H1 (cell line): Measurements from ENCODE around the gene TNIK. TPM values are rescaled to one million over a fixed set of nuclear protein-coding genes. Genes with fewer than 3 reads are reported as not detected.

Experiments used
- CTCF ChIA-PET: fragments of 300-600 bp; sonication (Branson Sonifier 250); formaldehyde crosslinking; loops from one replicate; lab custom pipeline; 2021; ENCODE audit not compliant: partially characterized antibody; lab: Charles Lee
- POLR2A ChIA-PET: fragments of 300-600 bp; sonication (Branson Sonifier 250); formaldehyde crosslinking; loops from one replicate; lab custom pipeline; 2021; ENCODE audit warnings: inconsistent platforms; ENCODE audit not compliant: partially characterized antibody; lab: Charles Lee
- DNase-seq, 2 experiments: peaks; one replicate each; pipeline versions ENCODE4 v3.0.0 to v3.0.0-alpha.2; 2010 to 2022; ENCODE audit warnings: low spot score in 2 of 2, low read depth in 1 of 2, mixed read lengths in 1 of 2
- FAIRE-seq: peaks from 2 replicates; lab custom pipeline; 2011; peaks lifted over from hg19 to GRCh38; lab: Jason Lieb, UNC
- H2AFZ ChIP-seq: 2 replicates; pipeline ENCODE4 v1.8.1; 2012; ENCODE audit warnings: low read length, inconsistent platforms
- H2AK5ac ChIP-seq: 2 replicates; pipeline ENCODE4 v1.6.1; 2013; ENCODE audit warnings: low read depth, low read length
- H2BK120ac ChIP-seq: replicated peaks from 2 replicates; pipeline ENCODE3; 2013; ENCODE audit warnings: low read depth, low read length, inconsistent platforms
- H2BK12ac ChIP-seq: 2 replicates; pipeline ENCODE4 v1.6.1; 2013; ENCODE audit warnings: low read depth, low read length
- H2BK15ac ChIP-seq: 2 replicates; pipeline ENCODE4 v1.6.1; 2013; ENCODE audit warnings: low read length
- H2BK20ac ChIP-seq: 2 replicates; pipeline ENCODE4 v1.6.1; 2013; ENCODE audit warnings: low read length
- H2BK5ac ChIP-seq: 2 replicates; pipeline ENCODE4 v1.6.1; 2013; ENCODE audit warnings: low read depth, low read length
- H3K14ac ChIP-seq: 2 replicates; pipeline ENCODE4 v1.6.1; 2013; ENCODE audit warnings: inconsistent platforms; ENCODE audit not compliant: insufficient read length
- H3K18ac ChIP-seq: 2 replicates; pipeline ENCODE4 v1.6.1; 2013; ENCODE audit warnings: low read length; ENCODE audit errors: extremely low read depth
- H3K23ac ChIP-seq: 2 replicates; pipeline ENCODE4 v1.6.1; 2013; ENCODE audit warnings: inconsistent platforms; ENCODE audit not compliant: insufficient read length
- H3K23me2 ChIP-seq: 2 replicates; pipeline ENCODE4 v1.6.1; 2013; ENCODE audit warnings: low read depth, low read length
- H3K27ac ChIP-seq: 2 replicates; pipeline ENCODE4 v1.6.1; 2011; ENCODE audit warnings: low read depth, low read length, inconsistent platforms
- H3K27me3 ChIP-seq, 4 experiments: replicated peaks in 1 of 4; 1 replicate in 1 of 4; 2 replicates in 3 of 4; pipeline versions ENCODE4 v1.6.1 to v1.8.1; 2011 to 2013; ENCODE audit warnings: low read length in 3 of 4, mild to moderate bottlenecking in 3 of 4, inconsistent platforms in 2 of 4, mixed read lengths in 2 of 4, moderate library complexity in 1 of 4; ENCODE audit not compliant: control insufficient read depth in 3 of 4, insufficient read depth in 3 of 4; ENCODE audit errors: extremely low read depth in 1 of 4
- H3K36me3 ChIP-seq, 4 experiments: 2 replicates each; pipeline versions ENCODE4 v1.6.1 to v1.8.1; 2011 to 2013; ENCODE audit warnings: mild to moderate bottlenecking in 4 of 4, low read length in 3 of 4, moderate library complexity in 2 of 4, control low read depth in 1 of 4, inconsistent platforms in 1 of 4; ENCODE audit not compliant: insufficient read depth in 4 of 4, control insufficient read depth in 2 of 4
- H3K4ac ChIP-seq: replicated peaks from 2 replicates; pipeline ENCODE3; 2013; ENCODE audit warnings: low read length, low read depth, mixed read lengths, inconsistent platforms; ENCODE audit not compliant: insufficient read length
- H3K4me1 ChIP-seq, 4 experiments: replicated peaks in 1 of 4; 1 replicate in 1 of 4; 2 replicates in 3 of 4; pipeline versions ENCODE4 v1.6.1 to v1.8.1; 2011 to 2013; ENCODE audit warnings: low read length in 3 of 4, inconsistent platforms in 2 of 4, mixed read lengths in 1 of 4; ENCODE audit not compliant: insufficient read depth in 4 of 4, control insufficient read depth in 3 of 4
- H3K4me2 ChIP-seq, 2 experiments: 2 replicates each; pipeline versions ENCODE4 v1.6.1 to v1.8.1; 2011 to 2013; ENCODE audit warnings: low read depth in 2 of 2, low read length in 2 of 2, control low read depth in 1 of 2, inconsistent platforms in 1 of 2, mild to moderate bottlenecking in 1 of 2; ENCODE audit not compliant: insufficient read depth in 1 of 2
- H3K4me3 ChIP-seq, 4 experiments: fragments of 200-600, 300-600 bp in 1 of 4; sonication (generic), shearing (Covaris generic), sonication (Bioruptor Twin) in 1 of 4; 2 replicates each; pipeline versions ENCODE4 v1.5.1 to v1.8.1; 2011 to 2016; ENCODE audit warnings: low read length in 4 of 4, low read depth in 3 of 4, control low read depth in 2 of 4, inconsistent platforms in 2 of 4, mild to moderate bottlenecking in 2 of 4, mixed read lengths in 1 of 4, moderate library complexity in 1 of 4; ENCODE audit not compliant: insufficient read depth in 2 of 4; ENCODE audit errors: extremely low read depth in 1 of 4
- H3K56ac ChIP-seq: replicated peaks from 2 replicates; pipeline ENCODE3; 2013; ENCODE audit warnings: low read depth, mild to moderate bottlenecking, mixed read lengths, low read length, inconsistent platforms; ENCODE audit not compliant: insufficient read length
- H3K79me1 ChIP-seq: 2 replicates; pipeline ENCODE4 v1.6.1; 2013; ENCODE audit warnings: low read depth, low read length, control low read depth
- H3K79me2 ChIP-seq, 2 experiments: 2 replicates each; pipeline versions ENCODE4 v1.6.1 to v1.8.1; 2012 to 2013; ENCODE audit warnings: low read length in 2 of 2, mild to moderate bottlenecking in 2 of 2, inconsistent platforms in 1 of 2; ENCODE audit not compliant: insufficient read depth in 2 of 2, control insufficient read depth in 1 of 2
- H3K9ac ChIP-seq, 4 experiments: replicated peaks in 1 of 4; 1 replicate in 1 of 4; 2 replicates in 3 of 4; pipeline versions ENCODE4 v1.6.1 to v1.8.1; 2011 to 2013; ENCODE audit warnings: low read depth in 3 of 4, low read length in 3 of 4, control low read depth in 2 of 4, mild to moderate bottlenecking in 2 of 4, moderate library complexity in 2 of 4, inconsistent platforms in 1 of 4; ENCODE audit errors: extremely low read depth in 1 of 4
- H3K9me3 ChIP-seq, 2 experiments: 2 replicates each; pipeline versions ENCODE4 v1.6.1 to v1.8.1; 2012 to 2013; ENCODE audit warnings: mild to moderate bottlenecking in 2 of 2, moderate library complexity in 2 of 2, control low read depth in 1 of 2, inconsistent platforms in 1 of 2, low read depth in 1 of 2, low read length in 1 of 2, mixed read lengths in 1 of 2; ENCODE audit not compliant: insufficient read depth in 2 of 2
- H4K20me1 ChIP-seq, 2 experiments: replicated peaks in 1 of 2; 2 replicates each; pipeline versions ENCODE3 to v1.8.1; 2011 to 2013; ENCODE audit warnings: inconsistent platforms in 2 of 2, low read length in 2 of 2, mild to moderate bottlenecking in 1 of 2; ENCODE audit not compliant: insufficient read depth in 2 of 2, control insufficient read depth in 1 of 2
- H4K5ac ChIP-seq: 2 replicates; pipeline ENCODE4 v1.6.1; 2013; ENCODE audit warnings: low read length, low read depth, mixed read lengths, inconsistent platforms; ENCODE audit not compliant: insufficient read length
- H4K8ac ChIP-seq: 2 replicates; pipeline ENCODE4 v1.8.0; 2013; ENCODE audit warnings: mild to moderate bottlenecking, moderate library complexity, low read length, inconsistent platforms; ENCODE audit not compliant: insufficient read depth; ENCODE audit errors: extremely low read depth
- H4K91ac ChIP-seq: replicated peaks from 2 replicates; pipeline ENCODE3; 2013; ENCODE audit warnings: low read length, mixed read lengths, inconsistent platforms; ENCODE audit not compliant: insufficient read length
- BRCA1 ChIP-seq: IDR thresholded peaks from 2 replicates; pipeline ENCODE4 v1.6.1; 2012; ENCODE audit warnings: low read depth, low read length, improper control_type of control experiment
- E2F6 ChIP-seq: IDR thresholded peaks from 2 replicates; pipeline ENCODE4 v1.6.1; 2012; ENCODE audit warnings: inconsistent platforms
- SAP30 ChIP-seq: fragments of 300-600 bp; sonication (generic); IDR thresholded peaks from 2 replicates; pipeline ENCODE4 v1.7.1; 2012; ENCODE audit warnings: low read length, moderate library complexity, mild to moderate bottlenecking, inconsistent platforms; ENCODE audit not compliant: insufficient read depth, insufficient replicate concordance
- SP4 ChIP-seq: IDR thresholded peaks from 2 replicates; pipeline ENCODE4 v1.6.1; 2012; ENCODE audit warnings: low read length, inconsistent platforms
- WGBS, 2 experiments: shearing (Covaris generic) in 1 of 2; methylation state at CpG; one replicate each; pipeline versions ENCODE4 v1.1.6 to v1.1.7; 2013 to 2015; ENCODE audit warnings: low lambda C conversion rate in 2 of 2, mixed read lengths in 2 of 2, inconsistent platforms in 1 of 2, low coverage in 1 of 2, missing lambda C conversion rate in 1 of 2; ENCODE audit not compliant: insufficient replicate concordance in 2 of 2, insufficient coverage in 1 of 2, insufficient read length in 1 of 2; ENCODE audit errors: extremely low coverage in 1 of 2, missing lambda C conversion rate in 1 of 2; 5-methylcytosine and 5-hydroxymethylcytosine counted together
- polyA plus RNA-seq, 7 experiments: library from polyadenylated mRNA; depleted of rRNA in 3 of 7; stranded (reverse) in 5 of 7; unstranded in 2 of 7; fragments of >200 nt in 5 of 7; fragments of 200-250 nt in 2 of 7; gene quantifications; 1 replicate in 5 of 7; 2 replicates in 1 of 7; 4 replicates in 1 of 7; pipeline versions ENCODE4 v1.2.1 to v1.2.3, GENCODE V29; 2011 to 2013; ENCODE audit warnings: missing spikeins in 2 of 7, mixed read lengths in 2 of 7
- total RNA-seq: library from RNA; stranded (reverse); fragmentation: NEBNext Ultra II Directional; extraction: Animal tissue kit (Norgen Biotek cat#: 25700); gene quantifications from 2 replicates; pipeline ENCODE4 v1.2.1, GENCODE V29; 2021

TNIK gene
- total and polyA plus RNA-seq, 2 of the 8 experiments (the other 6 are each of a cell fraction or from before 2014, with no cell fraction given) = 7.4 to 42.0 TPM

DNA sequence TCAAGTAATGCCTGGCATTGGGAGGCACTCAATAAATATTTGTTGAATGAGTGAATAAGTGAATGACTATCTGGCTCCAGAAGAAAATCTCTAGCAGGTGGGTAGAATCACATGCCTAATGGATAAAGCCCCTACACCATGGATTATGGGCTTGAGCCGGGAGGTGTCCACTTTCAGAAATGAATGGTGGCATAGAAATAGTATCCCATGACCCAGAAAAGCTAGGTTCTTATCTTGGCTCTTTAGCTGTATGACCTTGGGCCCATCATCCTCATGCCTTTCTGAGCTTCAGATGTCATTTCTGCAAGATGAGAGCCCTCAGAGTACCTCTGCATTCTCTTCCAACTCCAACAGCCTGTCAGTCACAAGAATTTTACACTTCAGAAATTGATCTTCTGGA is 37.3 kb upstream of the TNIK start:
- Histone ChIP-seq H2AK5ac (no peak overlapping the region), H2BK12ac (no peak overlapping the region), H3K23me2 (no peaks in the 10 kb centered on the region), H3K4me2 (no peak overlapping the region), H2BK15ac (no peak overlapping the region), H4K20me1 (no peaks in the 10 kb centered on the region), H3K23ac (no peak overlapping the region), H3K27me3 (no peaks in the 10 kb centered on the region), H3K56ac (no peak overlapping the region), H2BK20ac (no peak overlapping the region), H3K4ac (no peak overlapping the region), H4K8ac (no peak overlapping the region), H3K14ac (no peak overlapping the region), H3K79me2 (no peaks in the 10 kb centered on the region), H4K91ac (no peak overlapping the region), H3K79me1 (no peaks in the 10 kb centered on the region), H3K27ac (no peak overlapping the region), H4K5ac (no peak overlapping the region)
- POLR2A ChIA-PET = no interaction called here
- DNase-seq (no peak), FAIRE-seq (no peak)
- CTCF ChIA-PET = interaction anchor here (1.1 kb wide), 1 partner anchor 19 kb away, joined by 3 read pairs; no protein-coding TSS in a partner anchor
- TF ChIP-seq SAP30 = no peak
- no peak for TF ChIP-seq SP4
- no peak for TF ChIP-seq BRCA1
- no peak for TF ChIP-seq E2F6
- TF ChIP-seq, all 59 proteins: peak for 0
- H3K9me3 ChIP-seq = no peaks in the 10 kb centered on the region
- no peak overlapping the region for H3K9ac ChIP-seq
- no peak overlapping the region for H2AFZ ChIP-seq
- H2BK120ac ChIP-seq = no peak overlapping the region
- H3K4me1 ChIP-seq = peaks cover 0 to 3% (median 0%) of the 10 kb centered on the region in 4 experiments; a peak in 1 of 7 replicates
- H3K4me3 ChIP-seq = no peak overlapping the region
- H3K18ac ChIP-seq = no peak overlapping the region
- H2BK5ac ChIP-seq = no peak overlapping the region
- no peaks in the 10 kb centered on the region for H3K36me3 ChIP-seq
- 93% methylated on average over 1 of the region's 1 CpG; no CpG with 5 or more reads in 1 of the 2 experiments for WGBS, 2 experiments
